HL-60/S4 treated with retinoic acid at 250 ng/mL for 4 days and 3 days (cell line): ENCODE data around the gene OTOP3.

Experiments
- in situ Hi-C: fragments of 300-500 bp; cut with MboI; formaldehyde crosslinking; loops from 2 replicates; pipeline ENCODE4 v1.7.0; 2022; ENCODE audit warnings: low sequenced_read_pairs

OTOP3 gene

GRCh38 chr17:74916851-74917199 lies 18.9 kb upstream of the OTOP3 start:
- in situ Hi-C loops = no loop called here

DNA sequence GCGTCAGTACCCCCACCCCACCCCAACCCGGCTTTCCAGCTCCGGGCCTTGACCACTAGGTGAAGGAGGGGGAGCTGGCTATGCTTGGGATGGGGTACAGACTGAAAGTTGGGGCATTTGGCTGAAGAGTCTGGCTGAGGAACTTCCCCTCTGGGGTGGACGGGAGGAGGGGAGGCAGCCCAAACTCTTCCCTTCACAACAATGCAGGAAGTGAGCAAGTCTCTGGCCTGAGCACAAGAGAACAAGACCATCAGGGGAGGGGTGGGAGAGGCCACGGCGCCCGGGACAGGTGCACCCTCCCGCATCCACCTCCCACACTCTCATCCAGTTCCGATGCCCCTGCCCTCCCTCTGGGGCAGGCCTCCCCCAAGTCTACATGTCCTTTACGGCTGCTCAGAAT lies 18.3 kb upstream of the OTOP3 start:
- in situ Hi-C loops = no loop called here

- in situ Hi-C loops = no loop called here
Observed at GRCh38 chr17:74918906-74919305, 16.8 kb upstream of the OTOP3 start.

GRCh38 chr17:74919440-74920305 lies 16.0 kb upstream of the OTOP3 start:
- in situ Hi-C loops = no loop called here

- in situ Hi-C loops = no loop called here
Observed at GRCh38 chr17:74920306-74920620, 15.4 kb upstream of the OTOP3 start.

DNA sequence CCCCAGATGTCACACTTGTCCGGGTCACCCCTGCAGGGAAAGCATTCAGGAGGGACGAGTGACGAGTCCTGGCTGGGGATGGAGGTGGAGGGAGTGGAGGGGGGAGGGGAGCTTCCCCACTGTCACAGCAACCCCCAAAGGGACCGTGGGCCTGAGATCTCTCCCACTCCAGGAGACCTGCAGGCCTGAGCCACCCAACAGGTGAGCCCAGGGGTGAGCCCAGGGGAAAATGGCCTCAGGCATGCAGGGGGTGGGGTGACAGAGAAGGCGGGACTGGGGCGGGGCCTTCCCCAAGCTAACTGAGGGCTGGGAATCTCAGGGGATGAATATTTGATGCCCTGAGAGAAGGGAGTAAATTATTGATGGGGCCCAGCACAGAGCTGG lies 15.1 kb upstream of the OTOP3 start:
- in situ Hi-C loops = no loop called here

- in situ Hi-C loops = no loop called here
Observed at GRCh38 chr17:74921026-74921681, 14.5 kb upstream of the OTOP3 start.

DNA sequence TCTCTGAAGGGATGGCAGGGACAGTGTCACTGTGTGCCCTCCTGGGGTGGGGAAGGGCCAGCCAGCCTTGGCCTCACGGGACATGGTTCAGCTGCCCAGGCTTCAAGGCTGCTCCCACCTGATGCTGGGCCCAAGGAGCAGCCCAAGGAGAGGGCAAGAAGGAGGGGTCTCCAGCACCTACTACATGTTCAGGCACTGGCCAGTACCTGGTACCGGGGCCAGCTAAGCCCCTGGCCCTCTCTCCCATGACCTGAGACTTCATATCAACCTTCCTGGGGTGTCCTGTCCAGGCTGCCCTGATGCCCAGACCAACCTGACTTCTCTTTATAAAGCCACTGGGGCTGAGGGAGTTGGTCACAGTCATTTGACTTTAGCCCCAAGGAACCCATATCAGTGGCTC lies 13.9 kb upstream of the OTOP3 start:
- in situ Hi-C loops = no loop called here

GRCh38 chr17:74922172-74922571 lies 13.5 kb upstream of the OTOP3 start:
- in situ Hi-C loops = no loop called here

- in situ Hi-C loops = no loop called here
Observed at GRCh38 chr17:74922694-74923537, 12.8 kb upstream of the OTOP3 start, which contains the start of gene USH1G. TSS of gene USH1G (minus strand) at chr17:74923255. CDS start at chr17:74923073, 182 bp downstream.

- in situ Hi-C loops = no loop called here
Observed at GRCh38 chr17:74923538-74924249, 12.0 kb upstream of the OTOP3 start.

GRCh38 chr17:74924250-74924948 lies 11.3 kb upstream of the OTOP3 start, which contains the start of gene OTOP2:
TSS of gene OTOP2 (plus strand) at chr17:74924273. CDS start at chr17:74924633, 360 bp downstream.
- in situ Hi-C loops = no loop called here

GRCh38 chr17:74925242-74925641 lies 10.5 kb upstream of the OTOP3 start:
- in situ Hi-C loops = no loop called here

GRCh38 chr17:74928786-74929185 lies 6.9 kb upstream of the OTOP3 start:
- in situ Hi-C loops = no loop called here

DNA sequence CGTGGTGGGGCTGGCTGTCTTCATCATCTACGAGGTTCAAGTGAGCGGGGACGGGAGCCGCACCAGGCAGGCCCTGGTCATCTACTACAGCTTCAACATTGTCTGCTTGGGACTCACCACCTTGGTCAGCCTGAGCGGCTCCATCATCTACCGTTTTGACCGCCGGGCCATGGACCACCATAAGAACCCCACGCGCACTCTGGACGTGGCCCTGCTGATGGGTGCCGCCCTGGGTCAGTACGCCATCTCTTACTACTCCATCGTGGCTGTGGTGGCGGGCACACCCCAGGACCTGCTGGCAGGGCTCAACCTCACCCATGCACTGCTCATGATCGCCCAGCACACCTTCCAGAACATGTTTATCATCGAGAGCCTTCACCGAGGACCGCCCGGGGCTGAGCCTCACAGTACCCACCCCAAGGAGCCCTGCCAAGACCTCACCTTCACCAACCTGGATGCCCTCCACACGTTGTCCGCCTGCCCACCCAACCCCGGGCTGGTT lies 5.1 kb upstream of the OTOP3 start:
- in situ Hi-C loops = no loop called here

- in situ Hi-C loops = no loop called here
Observed at GRCh38 chr17:74935048-74935447, 650 bp upstream of the OTOP3 start.

DNA sequence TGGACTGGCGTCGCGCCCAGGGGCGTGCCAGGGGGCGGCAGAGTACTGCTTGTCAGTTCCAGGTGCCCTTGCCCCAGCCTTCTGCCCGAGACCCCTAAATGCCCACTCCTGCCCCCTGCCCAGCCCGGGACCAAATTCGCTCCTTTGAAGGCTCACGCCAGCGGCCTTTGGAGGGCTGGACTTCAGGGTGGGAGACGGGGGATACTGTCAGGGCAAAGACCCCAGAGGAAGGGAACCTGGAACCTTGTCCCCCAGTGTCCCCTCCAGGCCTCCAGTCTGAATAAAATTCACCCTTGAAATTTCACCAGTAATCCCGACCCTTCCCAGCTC lies 737 bp downstream of the OTOP3 start:
- in situ Hi-C loops = no loop called here

DNA sequence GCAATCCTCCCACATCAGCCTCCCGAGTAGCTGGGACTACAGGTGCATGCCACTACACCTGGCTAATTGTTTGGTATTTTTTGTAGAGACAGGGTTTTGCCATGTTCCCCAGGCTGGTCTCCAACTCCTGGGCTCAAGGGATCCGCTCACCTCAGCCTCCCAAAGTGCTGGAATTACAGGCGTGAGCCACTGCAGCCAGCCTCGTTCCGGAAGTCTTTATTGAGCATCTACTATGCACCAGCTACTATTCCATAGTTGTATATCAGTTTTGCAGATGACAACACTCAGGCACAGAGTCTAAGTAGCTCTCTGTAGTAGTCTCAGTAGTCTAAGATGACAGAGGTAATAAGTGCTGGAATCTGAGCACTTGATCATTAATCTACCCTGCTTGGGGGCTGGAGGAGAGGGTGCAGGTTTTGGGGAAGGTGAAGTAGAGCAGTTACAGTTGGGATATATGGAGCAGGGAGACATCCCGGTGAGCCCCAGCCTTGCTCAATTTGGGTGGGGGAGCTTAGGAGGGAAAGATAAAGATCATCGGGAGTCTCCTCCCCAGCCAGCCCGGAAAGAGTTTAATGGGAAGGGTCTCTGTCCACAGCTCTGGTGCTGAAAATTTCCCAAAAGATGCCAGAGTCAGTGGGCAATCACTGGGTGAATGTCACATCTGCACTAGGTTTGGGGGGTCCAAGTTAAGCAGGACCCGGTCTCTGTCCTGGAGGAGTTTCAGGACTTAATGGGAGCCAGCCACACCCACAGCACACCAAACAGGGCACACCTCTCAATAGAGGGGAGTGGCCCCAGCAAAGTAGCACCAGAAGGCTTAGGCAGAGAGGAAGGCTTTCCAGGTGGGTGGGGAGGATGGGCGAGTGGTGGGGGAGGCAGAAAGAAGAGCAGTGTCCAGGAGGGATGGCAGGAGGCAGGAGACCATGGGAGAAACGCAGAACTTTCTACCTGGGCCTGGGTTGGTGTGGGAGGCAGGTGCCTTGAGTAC lies 1.7 kb downstream of the OTOP3 start:
- in situ Hi-C loops = no loop called here
